ENCODE data around the gene HNF1B.

HNF1B gene

GRCh38 chr17:37674511-37674910 is 70.3 kb downstream of the HNF1B start:
- WGBS (ENCODE audit: insufficient coverage, insufficient read length): no CpG with 5 or more reads among the region's 1 CpG

GRCh38 chr17:37673386-37673785 is 71.5 kb downstream of the HNF1B start:
- no peaks in the 10 kb centered on the region for H3K9me3 ChIP-seq (ENCODE audit: control insufficient read depth, insufficient read depth, low read length)
- H3K27me3 ChIP-seq (ENCODE audit: control insufficient read depth, insufficient read depth, low read length): no peaks in the 10 kb centered on the region
- H3K4me1 ChIP-seq (ENCODE audit: control insufficient read depth, insufficient read depth, low read length): no peaks in the 10 kb centered on the region
- no peak for DNase-seq (ENCODE audit: low read depth, low spot score)
- no CpG with 5 or more reads among the region's 2 CpGs for WGBS (ENCODE audit: insufficient coverage, insufficient read length)
- no peaks in the 10 kb centered on the region for H3K36me3 ChIP-seq (ENCODE audit: control insufficient read depth, insufficient read depth, low read length)
- H3K27ac ChIP-seq (ENCODE audit: low read length): no peak overlapping the region
- no peak overlapping the region for H3K4me3 ChIP-seq (ENCODE audit: low read length)

More at GRCh38 chr17:37674511-37674910, 70.3 kb downstream of the HNF1B start:
- no peaks in the 10 kb centered on the region for H3K36me3 ChIP-seq (ENCODE audit: control insufficient read depth, insufficient read depth, low read length)
- DNase-seq (ENCODE audit: low read depth, low spot score): no peak
- H3K9me3 ChIP-seq (ENCODE audit: control insufficient read depth, insufficient read depth, low read length): no peaks in the 10 kb centered on the region
- no peak overlapping the region for H3K4me3 ChIP-seq (ENCODE audit: low read length)
- no peaks in the 10 kb centered on the region for H3K27me3 ChIP-seq (ENCODE audit: control insufficient read depth, insufficient read depth, low read length)
- H3K27ac ChIP-seq (ENCODE audit: low read length): no peak overlapping the region
- no peaks in the 10 kb centered on the region for H3K4me1 ChIP-seq (ENCODE audit: control insufficient read depth, insufficient read depth, low read length)

DNA sequence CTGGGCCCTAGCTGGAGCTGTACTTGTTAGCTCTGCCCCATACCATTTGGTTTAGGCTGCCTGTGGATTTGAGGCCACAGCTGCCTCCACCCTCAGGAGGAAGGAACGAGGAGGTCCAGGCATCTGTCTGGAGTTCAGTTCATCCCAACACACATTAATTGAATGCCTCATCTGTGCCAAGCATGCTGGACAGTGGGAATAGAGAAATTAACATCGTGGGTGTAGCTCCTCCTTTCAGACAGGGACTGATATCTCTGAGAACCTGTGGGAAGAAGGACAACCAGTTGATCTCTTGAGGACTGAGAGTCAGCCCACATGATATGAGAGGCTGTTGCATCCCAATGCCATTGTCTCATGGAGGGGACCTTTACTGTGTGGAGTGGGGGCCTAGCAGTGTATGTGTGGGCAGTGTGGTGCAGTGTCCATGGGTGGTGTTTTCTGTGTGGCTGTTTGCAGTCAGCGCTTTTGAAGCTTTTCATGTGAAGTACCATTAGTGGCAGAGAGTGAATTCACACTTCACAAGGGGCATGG is 72.2 kb downstream of the HNF1B start:
- Histone ChIP-seq H3K36me3 (ENCODE audit: control insufficient read depth, insufficient read depth, low read length) (no peaks in the 10 kb centered on the region), H3K27ac (ENCODE audit: low read length) (no peak overlapping the region), H3K9me3 (ENCODE audit: control insufficient read depth, insufficient read depth, low read length) (no peaks in the 10 kb centered on the region), H3K27me3 (ENCODE audit: control insufficient read depth, insufficient read depth, low read length) (no peaks in the 10 kb centered on the region), H3K4me3 (ENCODE audit: low read length) (no peak overlapping the region), H3K4me1 (ENCODE audit: control insufficient read depth, insufficient read depth, low read length) (no peaks in the 10 kb centered on the region)
- no peak for DNase-seq (ENCODE audit: low read depth, low spot score)
- no CpG with 5 or more reads among the region's 3 CpGs for WGBS (ENCODE audit: insufficient coverage, insufficient read length)

- Histone ChIP-seq H3K4me1 (ENCODE audit: control insufficient read depth, insufficient read depth, low read length) (no peaks in the 10 kb centered on the region), H3K36me3 (ENCODE audit: control insufficient read depth, insufficient read depth, low read length) (no peaks in the 10 kb centered on the region), H3K27me3 (ENCODE audit: control insufficient read depth, insufficient read depth, low read length) (no peaks in the 10 kb centered on the region), H3K27ac (ENCODE audit: low read length) (no peak overlapping the region), H3K9me3 (ENCODE audit: control insufficient read depth, insufficient read depth, low read length) (no peaks in the 10 kb centered on the region), H3K4me3 (ENCODE audit: low read length) (no peak overlapping the region)
- no CpG with 5 or more reads among the region's 2 CpGs for WGBS (ENCODE audit: insufficient coverage, insufficient read length)
- DNase-seq (ENCODE audit: low read depth, low spot score): no peak
These were observed 72.9 kb downstream of the HNF1B start for GRCh38 chr17:37671824-37672547.

DNA sequence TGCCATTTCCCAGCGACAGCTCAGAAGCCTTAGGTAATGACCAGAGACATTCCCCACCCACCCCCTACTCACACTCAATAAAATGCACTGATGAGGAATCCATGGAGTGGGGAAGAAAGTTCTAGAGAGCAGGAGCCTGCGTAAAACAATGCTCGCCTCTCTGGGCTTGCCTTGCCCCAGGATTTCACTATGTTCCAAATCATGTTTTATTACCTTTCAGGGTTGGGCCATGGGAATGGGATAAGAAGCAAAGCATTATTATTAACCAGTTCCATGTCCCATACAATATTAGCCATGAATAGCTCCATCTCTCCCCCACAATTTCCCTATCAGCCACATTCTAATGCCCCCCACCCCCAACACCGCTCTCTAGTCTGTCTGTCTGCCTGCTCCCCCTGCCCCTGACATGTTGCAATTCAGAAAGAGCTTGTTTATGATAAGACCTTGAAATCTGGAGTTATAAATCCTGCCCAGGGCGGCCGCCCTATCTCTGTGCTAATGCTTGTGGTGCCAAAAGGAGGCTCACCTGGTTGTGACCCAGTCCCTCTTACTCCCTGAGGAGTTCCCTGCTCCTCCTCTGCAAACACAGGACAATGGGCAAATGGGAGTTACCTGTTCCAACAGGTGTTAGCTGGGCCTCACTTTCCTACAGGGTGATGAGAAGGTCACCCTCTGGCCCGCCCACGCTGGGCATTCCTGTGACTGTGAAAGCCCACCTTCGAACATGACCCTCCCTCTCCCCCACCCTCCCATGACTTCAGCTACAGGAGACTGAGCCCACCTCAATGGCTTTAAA is 73.6 kb downstream of the HNF1B start:
- Histone ChIP-seq H3K36me3 (ENCODE audit: control insufficient read depth, insufficient read depth, low read length) (no peaks in the 10 kb centered on the region), H3K9me3 (ENCODE audit: control insufficient read depth, insufficient read depth, low read length) (no peaks in the 10 kb centered on the region), H3K4me1 (ENCODE audit: control insufficient read depth, insufficient read depth, low read length) (no peaks in the 10 kb centered on the region), H3K27me3 (ENCODE audit: control insufficient read depth, insufficient read depth, low read length) (no peaks in the 10 kb centered on the region), H3K27ac (ENCODE audit: low read length) (no peak overlapping the region), H3K4me3 (ENCODE audit: low read length) (no peak overlapping the region)
- no peak for DNase-seq (ENCODE audit: low read depth, low spot score)
- no CpG with 5 or more reads among the region's 9 CpGs for WGBS (ENCODE audit: insufficient coverage, insufficient read length)

DNA sequence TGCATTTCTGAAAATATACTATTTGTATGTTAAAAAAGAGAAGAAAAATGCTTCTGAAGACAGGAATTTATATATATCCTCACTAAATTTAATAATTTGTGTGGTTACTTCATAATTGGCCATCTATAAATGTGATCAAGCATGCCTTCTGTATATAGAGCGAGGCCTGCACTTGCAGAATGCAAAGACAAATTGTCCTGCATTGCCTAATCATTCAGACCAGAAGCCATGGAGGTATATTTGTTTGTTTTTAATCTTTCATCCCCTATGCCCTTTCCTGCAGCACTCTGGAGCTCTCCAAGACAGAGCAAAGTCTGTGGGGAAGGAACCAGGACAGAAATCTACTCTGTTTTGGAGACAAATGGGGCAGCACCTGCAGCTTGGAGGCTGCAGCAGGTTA is 77.8 kb downstream of the HNF1B start:
- Histone ChIP-seq H3K36me3 (ENCODE audit: control insufficient read depth, insufficient read depth, low read length) (no peaks in the 10 kb centered on the region), H3K27me3 (ENCODE audit: control insufficient read depth, insufficient read depth, low read length) (no peaks in the 10 kb centered on the region), H3K9me3 (ENCODE audit: control insufficient read depth, insufficient read depth, low read length) (no peaks in the 10 kb centered on the region), H3K4me1 (ENCODE audit: control insufficient read depth, insufficient read depth, low read length) (no peaks in the 10 kb centered on the region), H3K27ac (ENCODE audit: low read length) (no peak overlapping the region), H3K4me3 (ENCODE audit: low read length) (no peak overlapping the region)
- no CpG with 5 or more reads among the region's 1 CpG for WGBS (ENCODE audit: insufficient coverage, insufficient read length)
- no peak for DNase-seq (ENCODE audit: low read depth, low spot score)

GRCh38 chr17:37664214-37664613 is 80.6 kb downstream of the HNF1B start:
- DNase-seq (ENCODE audit: low read depth, low spot score): no peak
- Histone ChIP-seq H3K4me3 (ENCODE audit: low read length) (no peak overlapping the region), H3K4me1 (ENCODE audit: control insufficient read depth, insufficient read depth, low read length) (no peaks in the 10 kb centered on the region), H3K27ac (ENCODE audit: low read length) (no peak overlapping the region), H3K27me3 (ENCODE audit: control insufficient read depth, insufficient read depth, low read length) (no peaks in the 10 kb centered on the region), H3K9me3 (ENCODE audit: control insufficient read depth, insufficient read depth, low read length) (no peaks in the 10 kb centered on the region), H3K36me3 (ENCODE audit: control insufficient read depth, insufficient read depth, low read length) (no peaks in the 10 kb centered on the region; the same call in 1 of the 2 replicates)
- no CpG with 5 or more reads among the region's 3 CpGs for WGBS (ENCODE audit: insufficient coverage, insufficient read length)

GRCh38 chr17:37662353-37662752 is 82.5 kb downstream of the HNF1B start:
- Histone ChIP-seq H3K36me3 (ENCODE audit: control insufficient read depth, insufficient read depth, low read length) (no peaks in the 10 kb centered on the region; the same call in 1 of the 2 replicates), H3K9me3 (ENCODE audit: control insufficient read depth, insufficient read depth, low read length) (no peaks in the 10 kb centered on the region)
- whole genome bisulfite sequencing (ENCODE audit: insufficient coverage, insufficient read length): no CpG with 5 or more reads among the region's 4 CpGs

GRCh38 chr17:37661400-37662014 is 83.4 kb downstream of the HNF1B start:
- no peak for DNase-seq (ENCODE audit: low read depth, low spot score)
- no peaks in the 10 kb centered on the region for H3K4me1 ChIP-seq (ENCODE audit: control insufficient read depth, insufficient read depth, low read length)
- no peaks in the 10 kb centered on the region; the same call in 1 of the 2 replicates for H3K36me3 ChIP-seq (ENCODE audit: control insufficient read depth, insufficient read depth, low read length)
- no peak overlapping the region for H3K27ac ChIP-seq (ENCODE audit: low read length)
- no peak overlapping the region for H3K4me3 ChIP-seq (ENCODE audit: low read length)
- no peaks in the 10 kb centered on the region for H3K27me3 ChIP-seq (ENCODE audit: control insufficient read depth, insufficient read depth, low read length)
- H3K9me3 ChIP-seq (ENCODE audit: control insufficient read depth, insufficient read depth, low read length): no peaks in the 10 kb centered on the region
- no CpG with 5 or more reads among the region's 1 CpG for WGBS (ENCODE audit: insufficient coverage, insufficient read length)

More at GRCh38 chr17:37662353-37662752, 82.5 kb downstream of the HNF1B start:
- Histone ChIP-seq H3K4me3 (ENCODE audit: low read length) (no peak overlapping the region), H3K27me3 (ENCODE audit: control insufficient read depth, insufficient read depth, low read length) (no peaks in the 10 kb centered on the region), H3K27ac (ENCODE audit: low read length) (no peak overlapping the region), H3K4me1 (ENCODE audit: control insufficient read depth, insufficient read depth, low read length) (no peaks in the 10 kb centered on the region)
- no peak for DNase-seq (ENCODE audit: low read depth, low spot score)

- H3K4me3 ChIP-seq (ENCODE audit: low read length): no peak overlapping the region
- no peak overlapping the region for H3K27ac ChIP-seq (ENCODE audit: low read length)
- no peaks in the 10 kb centered on the region for H3K4me1 ChIP-seq (ENCODE audit: control insufficient read depth, insufficient read depth, low read length)
- no peaks in the 10 kb centered on the region; the same call in 1 of the 2 replicates for H3K36me3 ChIP-seq (ENCODE audit: control insufficient read depth, insufficient read depth, low read length)
- no peaks in the 10 kb centered on the region for H3K9me3 ChIP-seq (ENCODE audit: control insufficient read depth, insufficient read depth, low read length)
- WGBS (ENCODE audit: insufficient coverage, insufficient read length): no CpG with 5 or more reads among the region's 5 CpGs
- H3K27me3 ChIP-seq (ENCODE audit: control insufficient read depth, insufficient read depth, low read length): no peaks in the 10 kb centered on the region
- DNase-seq (ENCODE audit: low read depth, low spot score): no peak
These were observed 84.9 kb downstream of the HNF1B start for GRCh38 chr17:37659925-37660324.
